SH-SY5Y (cell line): ENCODE results near the gene CRACDL.

Source experiments
- GATA2 ChIP-seq: IDR thresholded peaks from 2 replicates; pipeline ENCODE4 v1.6.1; 2011; ENCODE audit warnings: mild to moderate bottlenecking, low read depth, low read length
- GATA3 ChIP-seq: IDR thresholded peaks from 2 replicates; pipeline ENCODE4 v1.6.1; 2011; ENCODE audit warnings: low read depth, mild to moderate bottlenecking, low read length, moderate library complexity

DNA sequence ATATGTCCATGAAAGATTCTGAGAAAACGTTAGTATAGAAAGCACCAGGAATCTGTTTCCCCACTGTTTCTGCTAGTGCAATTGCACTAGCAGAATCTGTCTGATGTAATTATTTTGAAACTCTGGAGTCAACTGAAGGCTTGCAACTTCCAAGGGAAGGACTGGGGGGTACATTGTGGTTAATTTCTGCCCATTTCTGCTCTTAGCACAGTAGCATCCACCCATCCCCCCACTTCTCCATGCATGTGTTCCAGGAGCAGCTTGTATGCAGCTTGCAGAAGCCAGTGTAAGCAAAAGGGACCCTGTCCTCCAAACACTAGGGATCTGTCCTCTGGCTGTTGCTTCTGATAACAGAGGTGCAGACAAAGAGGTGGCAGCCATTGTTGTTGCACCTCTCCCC is 74.4 kb downstream of the CRACDL start:
- TF ChIP-seq GATA2 (no peak), GATA3 (no peak)
